H9 (cell line): ENCODE data around the gene TOP1. TPM values are rescaled to one million over a fixed set of nuclear protein-coding genes. Genes with fewer than 3 reads are reported as not detected.

Experiments used
- DNase-seq: peaks from one replicate; pipeline ENCODE4 v3.0.0-alpha.2; 2017
- H2AFZ ChIP-seq: one replicate; pipeline ENCODE4 v1.6.1; 2013; ENCODE audit warnings: mild to moderate bottlenecking, low read length, control low read depth, moderate library complexity
- H2AK5ac ChIP-seq: 2 replicates; pipeline ENCODE4 v1.6.1; 2013; ENCODE audit warnings: low read length, control low read depth, mixed read lengths; ENCODE audit not compliant: insufficient read length
- H2BK120ac ChIP-seq: one replicate; pipeline ENCODE4 v1.6.1; 2013; ENCODE audit warnings: low read depth, mild to moderate bottlenecking, low read length, control low read depth, inconsistent platforms; ENCODE audit not compliant: poor library complexity, severe bottlenecking
- H2BK12ac ChIP-seq: 2 replicates; pipeline ENCODE4 v1.6.1; 2013; ENCODE audit warnings: low read length, control low read depth, mixed read lengths, low read depth; ENCODE audit not compliant: insufficient read length
- H2BK15ac ChIP-seq: 2 replicates; pipeline ENCODE4 v1.6.1; 2013; ENCODE audit warnings: low read depth, low read length, control low read depth
- H2BK20ac ChIP-seq: one replicate; pipeline ENCODE4 v1.6.1; 2013; ENCODE audit warnings: low read depth, mild to moderate bottlenecking, low read length, control low read depth, inconsistent platforms; ENCODE audit not compliant: poor library complexity, severe bottlenecking
- H2BK5ac ChIP-seq: 2 replicates; pipeline ENCODE4 v1.6.1; 2013; ENCODE audit warnings: low read length, control low read depth, mixed read lengths; ENCODE audit not compliant: insufficient read length
- H3K14ac ChIP-seq: 2 replicates; pipeline ENCODE4 v1.6.1; 2013; ENCODE audit warnings: low read length, control low read depth; ENCODE audit not compliant: insufficient read depth
- H3K18ac ChIP-seq: 2 replicates; pipeline ENCODE4 v1.6.1; 2013; ENCODE audit warnings: low read depth, mild to moderate bottlenecking, mixed read lengths, low read length, control low read depth; ENCODE audit not compliant: insufficient read length
- H3K23ac ChIP-seq: 2 replicates; pipeline ENCODE4 v1.6.1; 2013; ENCODE audit warnings: low read length, control low read depth, mixed read lengths, low read depth; ENCODE audit not compliant: insufficient read length
- H3K23me2 ChIP-seq: 2 replicates; pipeline ENCODE4 v1.6.1; 2013; ENCODE audit warnings: low read depth, mild to moderate bottlenecking, mixed read lengths, low read length, control low read depth; ENCODE audit not compliant: insufficient read length, poor library complexity, severe bottlenecking
- H3K27ac ChIP-seq: 2 replicates; pipeline ENCODE4 v1.5.1; 2013; ENCODE audit warnings: low read length, control low read depth, mixed read lengths, low read depth; ENCODE audit not compliant: insufficient read length
- H3K27me3 ChIP-seq: 2 replicates; pipeline ENCODE4 v1.6.1; 2013; ENCODE audit warnings: low read length, control low read depth, inconsistent platforms; ENCODE audit not compliant: insufficient read depth
- H3K4ac ChIP-seq: 2 replicates; pipeline ENCODE4 v1.6.1; 2013; ENCODE audit warnings: low read depth, mild to moderate bottlenecking, control low read depth, inconsistent platforms, low read length, moderate library complexity
- H3K4me1 ChIP-seq: 2 replicates; pipeline ENCODE4 v1.6.1; 2013; ENCODE audit warnings: low read length, control low read depth, inconsistent platforms; ENCODE audit not compliant: insufficient read depth
- H3K4me2 ChIP-seq: 2 replicates; pipeline ENCODE4 v1.6.1; 2013; ENCODE audit warnings: low read length, control low read depth, mixed read lengths; ENCODE audit not compliant: insufficient read length, insufficient read depth
- H3K56ac ChIP-seq: 2 replicates; pipeline ENCODE4 v1.6.1; 2013; ENCODE audit warnings: low read depth, mild to moderate bottlenecking, mixed read lengths, low read length, control low read depth; ENCODE audit not compliant: insufficient read length
- H3K79me1 ChIP-seq: 2 replicates; pipeline ENCODE4 v1.6.1; 2013; ENCODE audit warnings: low read depth, mild to moderate bottlenecking, moderate library complexity, low read length, control low read depth, inconsistent platforms; ENCODE audit not compliant: insufficient read depth, poor library complexity, severe bottlenecking
- H3K79me2 ChIP-seq: 2 replicates; pipeline ENCODE4 v1.6.1; 2013; ENCODE audit warnings: low read length, control low read depth, inconsistent platforms; ENCODE audit not compliant: insufficient read depth
- H3K9ac ChIP-seq: 2 replicates; pipeline ENCODE4 v1.6.1; 2013; ENCODE audit warnings: low read length, control low read depth, mixed read lengths; ENCODE audit not compliant: insufficient read length; ENCODE audit errors: extremely low read depth
- H3K9me3 ChIP-seq: one replicate; pipeline ENCODE4 v1.6.1; 2013; ENCODE audit warnings: low read depth, low read length, inconsistent platforms; ENCODE audit not compliant: control insufficient read depth
- H3T11ph ChIP-seq: one replicate; pipeline ENCODE4 v1.6.1; 2013; ENCODE audit warnings: mild to moderate bottlenecking, low read length, control low read depth, inconsistent platforms
- H4K20me1 ChIP-seq: one replicate; pipeline ENCODE4 v1.6.1; 2013; ENCODE audit not compliant: control insufficient read depth, insufficient read length, insufficient read depth
- H4K5ac ChIP-seq: 2 replicates; pipeline ENCODE4 v1.6.1; 2013; ENCODE audit warnings: low read depth, mild to moderate bottlenecking, mixed read lengths, low read length, control low read depth; ENCODE audit not compliant: insufficient read length
- H4K8ac ChIP-seq: replicated peaks from 2 replicates; pipeline ENCODE4 v1.6.1; 2013; ENCODE audit warnings: low read length, control low read depth, mixed read lengths, low read depth; ENCODE audit not compliant: insufficient read length
- H4K91ac ChIP-seq: 2 replicates; pipeline ENCODE4 v1.6.1; 2013; ENCODE audit warnings: low read depth, mild to moderate bottlenecking, moderate library complexity, mixed read lengths, low read length, control low read depth; ENCODE audit not compliant: insufficient read length
- H3K27ac Mint-ChIP-seq, 3 experiments: 2 replicates in 2 of 3; 3 replicates in 1 of 3; pipeline ENCODE4 v1.8.0; 2020 to 2021; ENCODE audit warnings: mixed read lengths in 3 of 3, mild to moderate bottlenecking in 1 of 3, moderate library complexity in 1 of 3
- H3K27me3 Mint-ChIP-seq: 2 replicates; pipeline ENCODE4 v1.8.0; 2021; ENCODE audit warnings: low read depth, mild to moderate bottlenecking, moderate library complexity, mixed read lengths
- H3K36me3 Mint-ChIP-seq, 3 experiments: 2 replicates in 2 of 3; 3 replicates in 1 of 3; pipeline ENCODE4 v1.8.0; 2020 to 2021; ENCODE audit warnings: low read depth in 3 of 3, mixed read lengths in 3 of 3; ENCODE audit not compliant: insufficient read depth in 1 of 3
- H3K4me1 Mint-ChIP-seq, 2 experiments: 2 replicates each; pipeline ENCODE4 v1.8.0; 2020; ENCODE audit warnings: mixed read lengths in 2 of 2
- H3K4me3 Mint-ChIP-seq, 2 experiments: 2 replicates in 1 of 2; 3 replicates in 1 of 2; pipeline ENCODE4 v1.8.0; 2020 to 2021; ENCODE audit warnings: mild to moderate bottlenecking in 2 of 2, mixed read lengths in 2 of 2, moderate library complexity in 1 of 2
- H3K9me3 Mint-ChIP-seq, 2 experiments: 2 replicates in 1 of 2; 3 replicates in 1 of 2; pipeline ENCODE4 v1.8.0; 2020; ENCODE audit warnings: mild to moderate bottlenecking in 2 of 2, mixed read lengths in 2 of 2, moderate library complexity in 1 of 2
- WGBS: extraction: QIAGEN DNeasy Blood & Tissue Kit; methylation state at CpG from one replicate; pipeline ENCODE4 v1.1.7; 2013; ENCODE audit warnings: missing lambda C conversion rate, low lambda C conversion rate, mixed read lengths; ENCODE audit not compliant: insufficient read length; ENCODE audit errors: extremely low coverage; 5-methylcytosine and 5-hydroxymethylcytosine counted together
- total RNA-seq: library from RNA; stranded (reverse); gene quantifications from 2 replicates; pipeline ENCODE4 v1.2.1, GENCODE V29; 2021
- TF ChIP-seq, protein P1 (sequence below): fragments of 200-600 bp; sonication (generic); conservative IDR thresholded peaks from 3 replicates; pipeline ENCODE4 v1.8.0; 2021; ENCODE audit warnings: antibody characterized with exemption, mild to moderate bottlenecking

TOP1 gene
- total RNA-seq, 1 experiment from 2014 or later, result 96.4 TPM

DNA sequence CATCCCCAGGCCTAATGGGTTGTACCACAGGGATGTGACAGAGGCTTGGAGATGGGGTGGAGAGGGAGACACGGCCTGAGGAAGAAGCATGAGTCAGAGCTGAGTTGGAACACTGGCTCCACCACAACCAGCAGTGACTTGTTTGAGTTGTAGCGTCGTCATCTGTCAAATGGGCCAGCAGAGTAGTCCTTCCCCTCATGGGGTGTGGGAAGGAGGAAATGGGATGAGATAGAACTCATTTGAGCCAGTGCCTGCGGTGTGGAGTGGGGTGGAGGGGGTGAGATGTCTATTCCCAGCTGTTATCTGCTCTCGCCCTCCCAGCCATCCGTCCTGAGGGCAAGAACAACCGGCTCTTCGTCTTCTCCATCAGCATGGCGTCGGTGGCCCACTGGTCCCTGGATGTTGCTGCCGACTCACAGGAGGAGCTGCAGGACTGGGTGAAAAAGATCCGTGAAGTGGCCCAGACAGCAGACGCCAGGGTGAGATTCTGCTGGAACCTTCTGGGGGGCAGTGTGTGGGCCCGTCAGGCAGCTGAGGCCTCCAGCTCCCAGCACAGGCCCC, 141.2 kb downstream of the TOP1 start:
- no peak overlapping the region for H4K91ac ChIP-seq
- no peak overlapping the region for H4K5ac ChIP-seq
- H3K27ac ChIP-seq, result no peak overlapping the region
- H3K4me1 ChIP-seq, result no peaks in the 10 kb centered on the region
- no peak for DNase-seq
- no peaks in the 10 kb centered on the region for H3K23me2 ChIP-seq
- no peak overlapping the region for H3K9ac ChIP-seq
- H3K4ac ChIP-seq, result no peak overlapping the region
- no peaks in the 10 kb centered on the region for H3K27me3 ChIP-seq
- H4K8ac ChIP-seq, result no peak overlapping the region
- H3K4me1 Mint-ChIP-seq, result peaks cover 4 to 14% of the 10 kb centered on the region in 2 experiments; a peak in 3 of 4 replicates
- H3K79me2 ChIP-seq, result no peaks in the 10 kb centered on the region
- no peak overlapping the region for H2BK20ac ChIP-seq
- no peak overlapping the region for H3K18ac ChIP-seq
- no CpG with 5 or more reads among the region's 14 CpGs for WGBS
- H3K14ac ChIP-seq, result no peak overlapping the region
- no peak overlapping the region for H3K27ac Mint-ChIP-seq
- H3K23ac ChIP-seq, result no peak overlapping the region
- H2BK15ac ChIP-seq, result no peak overlapping the region
- H2AFZ ChIP-seq, result no peak overlapping the region
- H3T11ph ChIP-seq, result no peak overlapping the region
- H3K56ac ChIP-seq, result no peak overlapping the region
- H3K9me3 Mint-ChIP-seq, result no peaks in the 10 kb centered on the region
- no peak overlapping the region for H3K4me2 ChIP-seq
- H2AK5ac ChIP-seq, result no peak overlapping the region
- no peaks in the 10 kb centered on the region for H3K27me3 Mint-ChIP-seq
- peaks cover 68 to 96% (median 89%) of the 10 kb centered on the region in 3 experiments for H3K36me3 Mint-ChIP-seq
- no peaks in the 10 kb centered on the region for H3K79me1 ChIP-seq
- no peaks in the 10 kb centered on the region for H4K20me1 ChIP-seq
- H2BK5ac ChIP-seq, result no peak overlapping the region
- H3K9me3 ChIP-seq, result no peaks in the 10 kb centered on the region
- H2BK12ac ChIP-seq, result no peak overlapping the region
- H2BK120ac ChIP-seq, result no peak overlapping the region
- TF ChIP-seq, protein P1, sequence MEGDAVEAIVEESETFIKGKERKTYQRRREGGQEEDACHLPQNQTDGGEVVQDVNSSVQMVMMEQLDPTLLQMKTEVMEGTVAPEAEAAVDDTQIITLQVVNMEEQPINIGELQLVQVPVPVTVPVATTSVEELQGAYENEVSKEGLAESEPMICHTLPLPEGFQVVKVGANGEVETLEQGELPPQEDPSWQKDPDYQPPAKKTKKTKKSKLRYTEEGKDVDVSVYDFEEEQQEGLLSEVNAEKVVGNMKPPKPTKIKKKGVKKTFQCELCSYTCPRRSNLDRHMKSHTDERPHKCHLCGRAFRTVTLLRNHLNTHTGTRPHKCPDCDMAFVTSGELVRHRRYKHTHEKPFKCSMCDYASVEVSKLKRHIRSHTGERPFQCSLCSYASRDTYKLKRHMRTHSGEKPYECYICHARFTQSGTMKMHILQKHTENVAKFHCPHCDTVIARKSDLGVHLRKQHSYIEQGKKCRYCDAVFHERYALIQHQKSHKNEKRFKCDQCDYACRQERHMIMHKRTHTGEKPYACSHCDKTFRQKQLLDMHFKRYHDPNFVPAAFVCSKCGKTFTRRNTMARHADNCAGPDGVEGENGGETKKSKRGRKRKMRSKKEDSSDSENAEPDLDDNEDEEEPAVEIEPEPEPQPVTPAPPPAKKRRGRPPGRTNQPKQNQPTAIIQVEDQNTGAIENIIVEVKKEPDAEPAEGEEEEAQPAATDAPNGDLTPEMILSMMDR, result no peak
- H3K4me3 Mint-ChIP-seq, result no peak overlapping the region
